ENCODE results near the gene PRKN. TPM values are rescaled to one million over a fixed set of nuclear protein-coding genes. Genes with fewer than 3 reads are reported as not detected.

The PRKN gene
- total RNA-seq, 1 donor from 2014 or later: 1.2 TPM

- no peak for DNase-seq (ENCODE audit: low read depth)
- Histone ChIP-seq H3K4me3 (ENCODE audit: low read depth, low read length) (no peak overlapping the region), H3K27me3 (ENCODE audit: control insufficient read depth, insufficient read depth, low read length) (no peaks in the 10 kb centered on the region), H3K36me3 (ENCODE audit: control insufficient read depth, insufficient read depth, low read length) (no peaks in the 10 kb centered on the region)
- TF ChIP-seq, protein P1, sequence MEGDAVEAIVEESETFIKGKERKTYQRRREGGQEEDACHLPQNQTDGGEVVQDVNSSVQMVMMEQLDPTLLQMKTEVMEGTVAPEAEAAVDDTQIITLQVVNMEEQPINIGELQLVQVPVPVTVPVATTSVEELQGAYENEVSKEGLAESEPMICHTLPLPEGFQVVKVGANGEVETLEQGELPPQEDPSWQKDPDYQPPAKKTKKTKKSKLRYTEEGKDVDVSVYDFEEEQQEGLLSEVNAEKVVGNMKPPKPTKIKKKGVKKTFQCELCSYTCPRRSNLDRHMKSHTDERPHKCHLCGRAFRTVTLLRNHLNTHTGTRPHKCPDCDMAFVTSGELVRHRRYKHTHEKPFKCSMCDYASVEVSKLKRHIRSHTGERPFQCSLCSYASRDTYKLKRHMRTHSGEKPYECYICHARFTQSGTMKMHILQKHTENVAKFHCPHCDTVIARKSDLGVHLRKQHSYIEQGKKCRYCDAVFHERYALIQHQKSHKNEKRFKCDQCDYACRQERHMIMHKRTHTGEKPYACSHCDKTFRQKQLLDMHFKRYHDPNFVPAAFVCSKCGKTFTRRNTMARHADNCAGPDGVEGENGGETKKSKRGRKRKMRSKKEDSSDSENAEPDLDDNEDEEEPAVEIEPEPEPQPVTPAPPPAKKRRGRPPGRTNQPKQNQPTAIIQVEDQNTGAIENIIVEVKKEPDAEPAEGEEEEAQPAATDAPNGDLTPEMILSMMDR (IDR thresholded peaks at IDR 0.05; ENCODE audit: insufficient read depth, low read length, poor library complexity, severe bottlenecking): no peak
Observed at GRCh38 chr6:161476711-161477110, 1250.9 kb downstream of the PRKN start.

DNA sequence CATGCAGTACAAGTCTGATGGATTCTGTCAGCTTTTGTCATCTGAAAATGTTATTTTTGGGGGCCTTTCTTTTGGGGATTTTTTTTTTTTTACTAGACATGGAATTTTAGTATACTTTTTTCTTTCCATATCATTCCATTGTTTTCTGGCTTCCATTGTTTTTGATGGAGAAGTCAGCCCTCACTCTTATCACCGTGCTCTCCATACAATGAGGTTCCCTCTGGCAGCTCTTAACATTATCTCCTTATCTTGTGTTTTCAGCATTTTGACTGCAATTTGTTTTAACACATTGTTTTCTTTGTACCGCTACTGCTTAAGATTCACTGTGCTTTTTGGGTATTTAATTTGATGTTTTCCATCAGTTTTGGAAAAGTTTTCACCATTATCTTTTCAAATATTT lies 1262.2 kb downstream of the PRKN start:
- no peak for DNase-seq (ENCODE audit: low read depth)
- H3K27me3 ChIP-seq (ENCODE audit: control insufficient read depth, insufficient read depth, low read length): no peaks in the 10 kb centered on the region

DNA sequence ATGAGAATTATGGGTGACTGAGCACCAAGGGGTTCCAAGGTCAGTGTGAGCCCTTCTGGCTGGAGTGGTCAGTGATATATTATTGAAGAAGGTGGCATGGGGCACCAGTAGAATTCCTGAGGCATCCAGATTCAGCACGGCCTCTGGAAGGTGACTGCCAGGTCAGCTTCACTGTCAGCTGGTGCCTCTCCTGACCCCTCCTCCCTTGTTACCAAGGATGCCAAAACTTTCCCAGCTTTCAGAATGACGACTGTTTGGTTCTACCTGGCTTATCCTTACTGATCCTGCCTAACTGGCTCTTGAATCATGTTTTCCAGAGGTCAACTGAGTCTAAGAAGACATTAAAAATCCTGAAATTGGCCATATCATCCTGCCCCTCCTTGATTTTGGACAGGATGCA lies 1264.5 kb downstream of the PRKN start:
- H3K27me3 ChIP-seq (ENCODE audit: control insufficient read depth, insufficient read depth, low read length): no peaks in the 10 kb centered on the region
- no peak for DNase-seq (ENCODE audit: low read depth)
- TF ChIP-seq, protein P1 (IDR thresholded peaks at IDR 0.05; ENCODE audit: insufficient read depth, low read length, poor library complexity, severe bottlenecking): no peak
- H3K36me3 ChIP-seq (ENCODE audit: control insufficient read depth, insufficient read depth, low read length): no peaks in the 10 kb centered on the region
- H3K4me3 ChIP-seq (ENCODE audit: low read depth, low read length): no peak overlapping the region

More for the DNA sequence above, 1262.2 kb downstream of the PRKN start:
- no peaks in the 10 kb centered on the region for H3K36me3 ChIP-seq (ENCODE audit: control insufficient read depth, insufficient read depth, low read length)
- TF ChIP-seq, protein P1 (IDR thresholded peaks at IDR 0.05; ENCODE audit: insufficient read depth, low read length, poor library complexity, severe bottlenecking): no peak
- H3K4me3 ChIP-seq (ENCODE audit: low read depth, low read length): no peak overlapping the region

DNA sequence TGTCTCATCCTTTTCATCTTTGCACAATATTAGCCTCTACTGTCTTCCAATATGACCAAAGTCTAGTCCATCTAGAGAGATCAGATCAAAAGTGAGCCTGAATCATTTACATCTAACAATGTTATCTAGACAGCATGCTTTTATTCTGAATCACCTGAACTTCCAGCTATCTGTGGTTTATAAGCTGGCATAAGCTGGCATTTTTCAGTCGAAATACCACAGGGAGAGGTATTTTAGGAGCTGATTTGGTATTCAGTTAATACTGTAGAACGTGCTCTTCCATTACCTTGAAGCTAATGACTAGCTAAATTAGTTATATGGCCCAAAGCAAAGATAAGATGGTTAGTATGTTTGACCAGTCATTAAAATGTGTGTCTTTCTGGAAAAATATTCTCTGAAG lies 1265.4 kb downstream of the PRKN start:
- Histone ChIP-seq H3K4me3 (ENCODE audit: low read depth, low read length) (no peak overlapping the region), H3K27me3 (ENCODE audit: control insufficient read depth, insufficient read depth, low read length) (no peaks in the 10 kb centered on the region), H3K36me3 (ENCODE audit: control insufficient read depth, insufficient read depth, low read length) (no peaks in the 10 kb centered on the region)
- no peak for DNase-seq (ENCODE audit: low read depth)
- TF ChIP-seq, protein P1 (IDR thresholded peaks at IDR 0.05; ENCODE audit: insufficient read depth, low read length, poor library complexity, severe bottlenecking): no peak

- no peak for DNase-seq (ENCODE audit: low read depth)
- no peaks in the 10 kb centered on the region for H3K36me3 ChIP-seq (ENCODE audit: control insufficient read depth, insufficient read depth, low read length)
- TF ChIP-seq, protein P1 (IDR thresholded peaks at IDR 0.05; ENCODE audit: insufficient read depth, low read length, poor library complexity, severe bottlenecking): no peak
- no peaks in the 10 kb centered on the region for H3K27me3 ChIP-seq (ENCODE audit: control insufficient read depth, insufficient read depth, low read length)
- no peak overlapping the region for H3K4me3 ChIP-seq (ENCODE audit: low read depth, low read length)
Observed at GRCh38 chr6:161459008-161459615, 1268.5 kb downstream of the PRKN start.

All from kidney epithelial cell (primary cell).